Panc1 (cell line): ENCODE data around the gene CHTF18. TPM values are rescaled to one million over a fixed set of nuclear protein-coding genes. Genes with fewer than 3 reads are reported as not detected.

Experiments
- ATAC-seq: fragments of 200-7000 bp; cut with Tn5 transposase; 2 replicates; pipeline ENCODE4 v1.9.1; 2020; ENCODE audit warnings: mild to moderate bottlenecking, moderate library complexity
- BruUV-seq: library from RNA; stranded (reverse); fragments of 400-500 nt; replicated peaks from 2 replicates; lab custom pipeline; 2021; lab: Mats Ljungman, UMichigan
- CTCF ChIA-PET: fragments of 300-600 bp; sonication (Branson Sonifier 250); formaldehyde crosslinking; loops from one replicate; lab custom pipeline; 2022; ENCODE audit warnings: antibody characterized with exemption; lab: Charles Lee
- POLR2A ChIA-PET: fragments of 300-600 bp; sonication (Branson Sonifier 250); formaldehyde crosslinking; loops from one replicate; lab custom pipeline; 2022; ENCODE audit warnings: antibody characterized with exemption; lab: Charles Lee
- DNase-seq: peaks from one replicate; pipeline ENCODE4 v3.0.0-alpha.2; 2010; ENCODE audit warnings: low read depth, low spot score
- H3K27ac ChIP-seq: 2 replicates; pipeline ENCODE4 v1.5.1; 2011; ENCODE audit warnings: mild to moderate bottlenecking, low read length, inconsistent platforms
- H3K27me3 ChIP-seq: fragments of 200-500 bp; sonication (Bioruptor generic); 2 replicates; pipeline ENCODE4 v1.6.0; 2014; ENCODE audit warnings: low read length, inconsistent platforms; ENCODE audit not compliant: control insufficient read depth, insufficient read depth
- H3K36me3 ChIP-seq: fragments of 200-500 bp; sonication (Bioruptor generic); 2 replicates; pipeline ENCODE4 v1.5.1; 2014; ENCODE audit warnings: inconsistent platforms, mild to moderate bottlenecking, low read length, moderate library complexity; ENCODE audit not compliant: control insufficient read depth, insufficient read depth
- H3K4me1 ChIP-seq: 2 replicates; pipeline ENCODE4 v1.5.1; 2011; ENCODE audit warnings: inconsistent platforms, mild to moderate bottlenecking, low read length, moderate library complexity; ENCODE audit not compliant: control insufficient read depth, insufficient read depth
- H3K4me3 ChIP-seq, 2 experiments: 2 replicates each; pipeline ENCODE4 v1.5.1; 2011 to 2012; ENCODE audit warnings: low read depth in 2 of 2, low read length in 2 of 2, mild to moderate bottlenecking in 2 of 2, inconsistent platforms in 1 of 2, moderate library complexity in 1 of 2
- H3K9me3 ChIP-seq: fragments of 200-500 bp; sonication (Bioruptor generic); 2 replicates; pipeline ENCODE4 v1.5.1; 2014; ENCODE audit warnings: low read depth, mild to moderate bottlenecking, inconsistent platforms, low read length, moderate library complexity; ENCODE audit not compliant: control insufficient read depth, insufficient read depth
- CTCF ChIP-seq: fragments of 450-650 bp; IDR thresholded peaks from 2 replicates; pipeline ENCODE4 v1.5.1; 2017; ENCODE audit warnings: mild to moderate bottlenecking
- POLR2AphosphoS5 ChIP-seq: IDR thresholded peaks from 2 replicates; pipeline ENCODE4 v1.6.1; 2012; ENCODE audit warnings: mild to moderate bottlenecking, low read depth, low read length, moderate library complexity
- REST ChIP-seq, 2 experiments: IDR thresholded peaks; 2 replicates each; pipeline ENCODE4 v1.6.1; 2011 to 2012; ENCODE audit warnings: low read depth in 2 of 2, control low read depth in 1 of 2, low read length in 1 of 2, mild to moderate bottlenecking in 1 of 2, moderate library complexity in 1 of 2; ENCODE audit not compliant: insufficient read depth in 1 of 2
- SIN3A ChIP-seq: IDR thresholded peaks from 2 replicates; pipeline ENCODE4 v1.6.1; 2012; ENCODE audit warnings: low read depth, mild to moderate bottlenecking, low read length, moderate library complexity, borderline replicate concordance; ENCODE audit not compliant: insufficient read depth
- TCF7L2 ChIP-seq: IDR thresholded peaks from 2 replicates; pipeline ENCODE4 v1.6.1; 2011; ENCODE audit warnings: mild to moderate bottlenecking, low read depth, low read length, inconsistent platforms
- in situ Hi-C: cut with HindIII; loops from 2 replicates; pipeline ENCODE4 v1.10.0; 2016; ENCODE audit warnings: low sequenced_read_pairs, low pct_unique_long_range_greater_than_20kb
- intact Hi-C: fragments of 100-400 bp; cut with micrococcal nuclease; formaldehyde crosslinking; loops from one replicate; pipeline ENCODE4 v1.10.0; 2022; ENCODE audit not compliant: unreplicated experiment
- total RNA-seq: library from RNA; stranded (reverse); gene quantifications from one replicate; pipeline ENCODE4 v1.2.1, GENCODE V29; 2021; ENCODE audit not compliant: unreplicated experiment

The CHTF18 gene
- total RNA-seq, 1 experiment from 2014 or later, result 118 TPM

GRCh38 chr16:750485-750884 lies 37.9 kb upstream of the CHTF18 start:
- CTCF ChIA-PET, result no interaction called here
- no peaks in the 10 kb centered on the region for H3K9me3 ChIP-seq
- H3K36me3 ChIP-seq, result no peaks in the 10 kb centered on the region
- no peaks in the 10 kb centered on the region for H3K27me3 ChIP-seq
- in situ Hi-C loops, result no loop called here
- H3K4me3 ChIP-seq, result no peak overlapping the region
- DNase-seq (no peak), ATAC-seq (no peak)
- no peak overlapping the region for H3K27ac ChIP-seq
- H3K4me1 ChIP-seq, result no peaks in the 10 kb centered on the region
- intact Hi-C loops, result no loop called here
- no TSS peak for BruUV-seq
- TF ChIP-seq REST (IDR thresholded peaks at IDR 0.05; ENCODE audit: insufficient read depth in 1 of 2, low read depth in 2 of 2, low read length in 1 of 2) (no peak), TCF7L2 (no peak), CTCF (no peak), POLR2AphosphoS5 (no peak), SIN3A (no peak)
- POLR2A ChIA-PET, result no interaction called here

- POLR2A ChIA-PET, result no interaction called here
These were observed 37.0 kb upstream of the CHTF18 start for GRCh38 chr16:751152-752006.

More at GRCh38 chr16:751152-752006, 37.0 kb upstream of the CHTF18 start:
- ATAC-seq (no peak), DNase-seq (no peak)
- CTCF ChIA-PET, result interaction anchor here (0.6 kb wide), 1 partner anchor 10 kb away, joined by 5 read pairs; no protein-coding TSS in a partner anchor
- no peaks in the 10 kb centered on the region for H3K27me3 ChIP-seq
- H3K27ac ChIP-seq, result no peak overlapping the region
- TF ChIP-seq CTCF (no peak), REST (IDR thresholded peaks at IDR 0.05; ENCODE audit: insufficient read depth in 1 of 2, low read depth in 2 of 2, low read length in 1 of 2) (no peak), POLR2AphosphoS5 (no peak), SIN3A (no peak), TCF7L2 (no peak)
- H3K4me3 ChIP-seq, result no peak overlapping the region
- no TSS peak for BruUV-seq
- in situ Hi-C loops, result no loop called here
- H3K9me3 ChIP-seq, result no peaks in the 10 kb centered on the region
- H3K36me3 ChIP-seq, result no peaks in the 10 kb centered on the region
- no peaks in the 10 kb centered on the region for H3K4me1 ChIP-seq
- intact Hi-C loops, result no loop called here
